SK-N-MC (cell line): ENCODE data around the gene TGFA.

Experiments
- EZH2 ChIP-seq: fragments of 200-600 bp; sonication (generic); IDR thresholded peaks from one replicate; pipeline ENCODE4 v1.6.1; 2017; ENCODE audit warnings: antibody characterized with exemption
- FOXP2 ChIP-seq: optimal IDR thresholded peaks from 2 replicates; pipeline ENCODE3; 2011; ENCODE audit warnings: mild to moderate bottlenecking, moderate library complexity; ENCODE audit not compliant: insufficient read depth; ENCODE audit errors: extremely low read length, control extremely low read depth
- POLR2AphosphoS5 ChIP-seq: IDR thresholded peaks from 2 replicates; pipeline ENCODE4 v1.6.1; 2012; ENCODE audit warnings: mild to moderate bottlenecking, low read depth, low read length, borderline replicate concordance

DNA sequence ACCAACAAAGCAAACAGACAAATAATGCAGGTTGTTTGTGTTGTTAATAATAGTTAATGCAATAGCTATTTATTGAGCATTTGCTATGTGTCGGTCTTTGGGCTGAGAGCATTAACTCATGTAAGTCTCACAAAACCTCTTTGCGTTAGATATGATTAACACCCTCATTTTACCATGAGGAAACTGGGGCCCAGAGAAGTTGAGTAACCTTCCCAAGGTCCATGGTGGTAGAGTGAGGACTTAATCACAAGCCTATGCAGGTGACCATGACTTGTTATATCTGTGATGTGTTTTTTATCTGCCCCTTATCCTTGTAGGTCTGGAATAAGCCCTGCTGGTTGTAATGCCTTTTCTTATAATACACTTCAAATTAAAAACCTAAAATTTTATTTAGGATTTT is 127.3 kb downstream of the TGFA start:
- TF ChIP-seq POLR2AphosphoS5 = no peak
- no peak for TF ChIP-seq EZH2
- TF ChIP-seq FOXP2 = no peak
